HG03280 (cell line): ENCODE measurements around the gene RNF224.
"Not testable (repeated sequence)": the region's sequence is repeated elsewhere in the genome, so short reads cannot be mapped to it uniquely, and the experiment has no call there.

Experiments used
- ATAC-seq: cut with Tn5 transposase; IDR thresholded peaks from one replicate; pipeline ENCODE4 v1.9.1; 2021; ENCODE audit warnings: mild to moderate bottlenecking, moderate library complexity; ENCODE audit not compliant: unreplicated experiment

The RNF224 gene

GRCh38 chr9:137236936-137237421 is 9.7 kb downstream of the RNF224 start:
- ATAC-seq, result no peak

- ATAC-seq, result no peak
These were observed 10.7 kb downstream of the RNF224 start for GRCh38 chr9:137237759-137238726.

- not testable (repeated sequence) for ATAC-seq
These were observed 12.4 kb downstream of the RNF224 start for GRCh38 chr9:137239541-137240200.

GRCh38 chr9:137240318-137240840 is 13.1 kb downstream of the RNF224 start:
- peak; percentile 20 for ATAC-seq

- ATAC-seq, result peak; percentile 78
These were observed 13.7 kb downstream of the RNF224 start, which contains the start of gene TUBB4B for GRCh38 chr9:137240841-137241489. TSS of gene TUBB4B (plus strand) at chr9:137241287. CDS start at chr9:137241361, 74 bp downstream.

- peak; percentile 1 for ATAC-seq
These were observed 14.4 kb downstream of the RNF224 start for GRCh38 chr9:137241490-137242268.

- no peak for ATAC-seq
These were observed 15.2 kb downstream of the RNF224 start for GRCh38 chr9:137242269-137243203.

GRCh38 chr9:137243266-137243625 is 15.9 kb downstream of the RNF224 start:
- ATAC-seq, result not testable (repeated sequence)

GRCh38 chr9:137243626-137244485 is 16.6 kb downstream of the RNF224 start:
- ATAC-seq, result no peak

- ATAC-seq, result no peak
These were observed 17.5 kb downstream of the RNF224 start for GRCh38 chr9:137244486-137245449.

- ATAC-seq, result no peak
These were observed 18.4 kb downstream of the RNF224 start for GRCh38 chr9:137245450-137246421.

GRCh38 chr9:137247135-137247915 is 20.0 kb downstream of the RNF224 start:
- no peak for ATAC-seq

- ATAC-seq, result no peak
These were observed 20.5 kb downstream of the RNF224 start for GRCh38 chr9:137247916-137248175.

- ATAC-seq, result no peak
These were observed 23.3 kb downstream of the RNF224 start for GRCh38 chr9:137250329-137251193.

GRCh38 chr9:137251194-137251461 is 23.8 kb downstream of the RNF224 start, which contains the start of gene STPG3:
TSS of gene STPG3 (plus strand) at chr9:137251286. CDS start at chr9:137251287, 1 bp downstream.
- no peak for ATAC-seq
